GM23338 (cell line): ENCODE results near the gene ISCU. TPM values are rescaled to one million over a fixed set of nuclear protein-coding genes. Genes with fewer than 3 reads are reported as not detected.

Experiments used
- ATAC-seq: fragments of 200-7000 bp; cut with Tn5 transposase; 3 replicates; pipeline ENCODE4 v1.9.1; 2020
- DNase-seq: peaks from one replicate; pipeline ENCODE4 v3.0.0-alpha.2; 2015; ENCODE audit warnings: low spot score
- H2AFZ ChIP-seq: fragments of 200-600 bp; sonication (generic); 2 replicates; pipeline ENCODE4 v1.8.0; 2016; ENCODE audit warnings: antibody characterized with exemption, mild to moderate bottlenecking, moderate library complexity
- H3F3A ChIP-seq: fragments of 200-600 bp; sonication (generic); replicated peaks from 2 replicates; pipeline ENCODE4 v1.8.0; 2017; ENCODE audit warnings: antibody characterized with exemption, mixed run types, low read depth
- H3K27ac ChIP-seq: fragments of 200-600 bp; sonication (generic); 2 replicates; pipeline ENCODE4 v1.6.1; 2016; ENCODE audit warnings: low read depth
- H3K27me3 ChIP-seq: fragments of 200-600 bp; sonication (generic); 2 replicates; pipeline ENCODE4 v1.8.0; 2016; ENCODE audit warnings: mild to moderate bottlenecking, mixed run types, moderate library complexity; ENCODE audit not compliant: insufficient read depth
- H3K36me3 ChIP-seq: fragments of 200-600 bp; sonication (generic); 2 replicates; pipeline ENCODE4 v1.8.0; 2016; ENCODE audit warnings: mild to moderate bottlenecking; ENCODE audit not compliant: insufficient read depth
- H3K4me1 ChIP-seq: fragments of 200-600 bp; sonication (generic); 2 replicates; pipeline ENCODE4 v1.8.0; 2016; ENCODE audit warnings: mild to moderate bottlenecking, moderate library complexity; ENCODE audit not compliant: insufficient read depth
- H3K4me2 ChIP-seq: fragments of 200-600 bp; sonication (generic); 2 replicates; pipeline ENCODE4 v1.7.1; 2017; ENCODE audit warnings: mixed run types
- H3K4me3 ChIP-seq: fragments of 200-600 bp; sonication (generic); 2 replicates; pipeline ENCODE4 v1.6.1; 2016; ENCODE audit warnings: mixed run types
- H3K79me2 ChIP-seq: fragments of 200-600 bp; sonication (generic); replicated peaks from 2 replicates; pipeline ENCODE4 v1.8.0; 2017; ENCODE audit warnings: mild to moderate bottlenecking; ENCODE audit not compliant: insufficient read depth
- H3K9me2 ChIP-seq: fragments of 200-600 bp; sonication (generic); 2 replicates; pipeline ENCODE4 v1.8.0; 2017; ENCODE audit not compliant: insufficient read depth
- H4K20me1 ChIP-seq: fragments of 200-600 bp; sonication (generic); replicated peaks from 2 replicates; pipeline ENCODE4 v1.8.0; 2017; ENCODE audit warnings: mild to moderate bottlenecking; ENCODE audit not compliant: insufficient read depth
- H3K27ac Mint-ChIP-seq: 2 replicates; pipeline ENCODE4 v1.8.0; 2020; ENCODE audit warnings: inconsistent platforms, mild to moderate bottlenecking, moderate library complexity, mixed read lengths
- H3K27me3 Mint-ChIP-seq: 3 replicates; pipeline ENCODE4 v1.8.0; 2022; ENCODE audit warnings: low read depth, mild to moderate bottlenecking, moderate library complexity, mixed read lengths, inconsistent platforms; ENCODE audit not compliant: insufficient read depth, poor library complexity
- H3K36me3 Mint-ChIP-seq: 3 replicates; pipeline ENCODE4 v1.8.0; 2021; ENCODE audit warnings: low read depth, mild to moderate bottlenecking, inconsistent platforms, moderate library complexity, mixed read lengths
- H3K4me1 Mint-ChIP-seq: 3 replicates; pipeline ENCODE4 v1.8.0; 2020; ENCODE audit warnings: mild to moderate bottlenecking, inconsistent platforms, mixed read lengths
- H3K4me3 Mint-ChIP-seq: 3 replicates; pipeline ENCODE4 v1.8.0; 2021; ENCODE audit warnings: moderate library complexity, mild to moderate bottlenecking, inconsistent platforms, mixed read lengths
- H3K9me3 Mint-ChIP-seq: 3 replicates; pipeline ENCODE4 v1.8.0; 2020; ENCODE audit warnings: moderate library complexity, mild to moderate bottlenecking, inconsistent platforms, mixed read lengths
- EZH2 ChIP-seq: fragments of 200-600 bp; sonication (generic); IDR thresholded peaks from one replicate; pipeline ENCODE4 v1.8.0; 2017; ENCODE audit warnings: antibody characterized with exemption, mild to moderate bottlenecking, low read depth; ENCODE audit not compliant: unreplicated experiment
- NANOG ChIP-seq: IDR thresholded peaks from 2 replicates; pipeline ENCODE4 v1.6.1; 2016; ENCODE audit warnings: antibody characterized with exemption, borderline replicate concordance
- POLR2AphosphoS5 ChIP-seq: IDR thresholded peaks from 2 replicates; pipeline ENCODE4 v1.6.1; 2016; ENCODE audit warnings: antibody characterized with exemption, low read depth
- polyA plus RNA-seq: library from polyadenylated mRNA; unstranded; fragments of >200 nt; fragmentation: Nextera tagmentation; extraction: Ambion mirVana; gene quantifications from 2 replicates; pipeline ENCODE4 v1.2.1, GENCODE V29; 2016
- total RNA-seq: library from RNA; depleted of rRNA; stranded (reverse); fragments of >200 nt; shearing (Covaris generic); gene quantifications from 2 replicates; pipeline ENCODE4 v1.2.3, GENCODE V29; 2014
- TF ChIP-seq, protein P1 (sequence below): fragments of 250-450 bp; sonication (Bioruptor Pico); IDR thresholded peaks from 2 replicates; pipeline ENCODE4 v1.5.0; 2020; ENCODE audit warnings: mild to moderate bottlenecking, moderate library complexity
- TF ChIP-seq, protein P2 (sequence below): IDR thresholded peaks from one replicate; pipeline ENCODE4 v1.6.1; 2018; ENCODE audit warnings: antibody characterized with exemption; ENCODE audit not compliant: unreplicated experiment
- TF ChIP-seq, protein P3 (sequence below), 2 experiments: fragments of 200-600 bp in 1 of 2; sonication (generic) in 1 of 2; conservative IDR thresholded peaks; 2 replicates each; pipeline versions ENCODE4 v1.5.1 to v1.6.1; 2016 to 2017; ENCODE audit warnings: antibody characterized with exemption in 2 of 2, low read depth in 2 of 2, mild to moderate bottlenecking in 2 of 2, moderate library complexity in 1 of 2

ISCU gene
- total and polyA plus RNA-seq, 2 experiments from 2014 or later: 123 to 129 TPM

DNA sequence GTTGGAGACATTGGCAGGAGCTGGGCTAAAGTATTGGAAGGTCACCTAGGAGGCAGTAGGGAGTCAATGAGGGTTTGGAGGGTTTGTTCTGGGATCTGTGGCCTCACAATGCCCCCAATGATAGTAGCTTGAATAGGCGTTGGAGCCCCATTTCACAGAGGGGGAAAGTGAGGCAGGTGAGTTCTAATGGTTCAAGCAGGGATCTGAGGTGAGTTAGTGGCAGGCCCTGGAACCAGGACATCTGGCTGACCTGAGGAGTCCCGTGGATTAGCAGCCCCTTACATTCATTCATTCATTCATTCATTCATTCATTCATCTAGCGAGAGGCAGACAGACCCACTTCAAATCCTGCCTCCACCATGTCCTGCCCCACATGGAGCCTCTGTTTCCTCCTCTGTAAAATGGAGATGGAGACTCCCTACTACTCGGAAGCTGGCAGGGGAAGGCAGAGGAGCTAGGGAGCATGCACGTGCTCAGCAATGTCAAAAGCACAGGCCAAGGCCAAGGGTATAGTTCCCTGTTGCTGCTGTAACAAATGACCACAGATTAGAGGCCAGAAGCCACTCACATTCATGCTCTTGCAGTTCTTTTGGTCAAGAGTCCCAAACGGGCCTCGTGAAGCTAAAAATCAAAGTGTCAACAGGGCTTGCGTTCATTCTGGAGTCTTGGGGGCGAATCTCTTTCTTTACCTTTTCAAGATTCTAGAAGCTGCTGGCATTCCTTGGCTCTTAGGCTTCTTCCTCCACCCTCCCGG lies 37.7 kb downstream of the ISCU start (continued):
- TF ChIP-seq, protein P1, sequence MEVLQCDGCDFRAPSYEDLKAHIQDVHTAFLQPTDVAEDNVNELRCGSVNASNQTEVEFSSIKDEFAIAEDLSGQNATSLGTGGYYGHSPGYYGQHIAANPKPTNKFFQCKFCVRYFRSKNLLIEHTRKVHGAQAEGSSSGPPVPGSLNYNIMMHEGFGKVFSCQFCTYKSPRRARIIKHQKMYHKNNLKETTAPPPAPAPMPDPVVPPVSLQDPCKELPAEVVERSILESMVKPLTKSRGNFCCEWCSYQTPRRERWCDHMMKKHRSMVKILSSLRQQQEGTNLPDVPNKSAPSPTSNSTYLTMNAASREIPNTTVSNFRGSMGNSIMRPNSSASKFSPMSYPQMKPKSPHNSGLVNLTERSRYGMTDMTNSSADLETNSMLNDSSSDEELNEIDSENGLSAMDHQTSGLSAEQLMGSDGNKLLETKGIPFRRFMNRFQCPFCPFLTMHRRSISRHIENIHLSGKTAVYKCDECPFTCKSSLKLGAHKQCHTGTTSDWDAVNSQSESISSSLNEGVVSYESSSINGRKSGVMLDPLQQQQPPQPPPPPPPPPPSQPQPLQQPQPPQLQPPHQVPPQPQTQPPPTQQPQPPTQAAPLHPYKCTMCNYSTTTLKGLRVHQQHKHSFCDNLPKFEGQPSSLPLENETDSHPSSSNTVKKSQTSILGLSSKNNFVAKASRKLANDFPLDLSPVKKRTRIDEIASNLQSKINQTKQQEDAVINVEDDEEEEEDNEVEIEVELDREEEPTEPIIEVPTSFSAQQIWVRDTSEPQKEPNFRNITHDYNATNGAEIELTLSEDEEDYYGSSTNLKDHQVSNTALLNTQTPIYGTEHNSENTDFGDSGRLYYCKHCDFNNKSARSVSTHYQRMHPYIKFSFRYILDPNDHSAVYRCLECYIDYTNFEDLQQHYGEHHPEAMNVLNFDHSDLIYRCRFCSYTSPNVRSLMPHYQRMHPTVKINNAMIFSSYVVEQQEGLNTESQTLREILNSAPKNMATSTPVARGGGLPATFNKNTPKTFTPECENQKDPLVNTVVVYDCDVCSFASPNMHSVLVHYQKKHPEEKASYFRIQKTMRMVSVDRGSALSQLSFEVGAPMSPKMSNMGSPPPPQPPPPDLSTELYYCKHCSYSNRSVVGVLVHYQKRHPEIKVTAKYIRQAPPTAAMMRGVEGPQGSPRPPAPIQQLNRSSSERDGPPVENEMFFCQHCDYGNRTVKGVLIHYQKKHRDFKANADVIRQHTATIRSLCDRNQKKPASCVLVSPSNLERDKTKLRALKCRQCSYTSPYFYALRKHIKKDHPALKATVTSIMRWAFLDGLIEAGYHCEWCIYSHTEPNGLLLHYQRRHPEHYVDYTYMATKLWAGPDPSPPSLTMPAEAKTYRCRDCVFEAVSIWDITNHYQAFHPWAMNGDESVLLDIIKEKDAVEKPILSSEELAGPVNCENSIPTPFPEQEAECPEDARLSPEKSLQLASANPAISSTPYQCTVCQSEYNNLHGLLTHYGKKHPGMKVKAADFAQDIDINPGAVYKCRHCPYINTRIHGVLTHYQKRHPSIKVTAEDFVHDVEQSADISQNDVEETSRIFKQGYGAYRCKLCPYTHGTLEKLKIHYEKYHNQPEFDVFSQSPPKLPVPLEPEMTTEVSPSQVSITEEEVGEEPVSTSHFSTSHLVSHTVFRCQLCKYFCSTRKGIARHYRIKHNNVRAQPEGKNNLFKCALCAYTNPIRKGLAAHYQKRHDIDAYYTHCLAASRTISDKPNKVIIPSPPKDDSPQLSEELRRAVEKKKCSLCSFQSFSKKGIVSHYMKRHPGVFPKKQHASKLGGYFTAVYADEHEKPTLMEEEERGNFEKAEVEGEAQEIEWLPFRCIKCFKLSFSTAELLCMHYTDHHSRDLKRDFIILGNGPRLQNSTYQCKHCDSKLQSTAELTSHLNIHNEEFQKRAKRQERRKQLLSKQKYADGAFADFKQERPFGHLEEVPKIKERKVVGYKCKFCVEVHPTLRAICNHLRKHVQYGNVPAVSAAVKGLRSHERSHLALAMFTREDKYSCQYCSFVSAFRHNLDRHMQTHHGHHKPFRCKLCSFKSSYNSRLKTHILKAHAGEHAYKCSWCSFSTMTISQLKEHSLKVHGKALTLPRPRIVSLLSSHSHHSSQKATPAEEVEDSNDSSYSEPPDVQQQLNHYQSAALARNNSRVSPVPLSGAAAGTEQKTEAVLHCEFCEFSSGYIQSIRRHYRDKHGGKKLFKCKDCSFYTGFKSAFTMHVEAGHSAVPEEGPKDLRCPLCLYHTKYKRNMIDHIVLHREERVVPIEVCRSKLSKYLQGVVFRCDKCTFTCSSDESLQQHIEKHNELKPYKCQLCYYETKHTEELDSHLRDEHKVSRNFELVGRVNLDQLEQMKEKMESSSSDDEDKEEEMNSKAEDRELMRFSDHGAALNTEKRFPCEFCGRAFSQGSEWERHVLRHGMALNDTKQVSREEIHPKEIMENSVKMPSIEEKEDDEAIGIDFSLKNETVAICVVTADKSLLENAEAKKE (CRISPR knock-in tag): no peak
- TF ChIP-seq EZH2: no peak
- TF ChIP-seq NANOG: no peak
- TF ChIP-seq, protein P2, sequence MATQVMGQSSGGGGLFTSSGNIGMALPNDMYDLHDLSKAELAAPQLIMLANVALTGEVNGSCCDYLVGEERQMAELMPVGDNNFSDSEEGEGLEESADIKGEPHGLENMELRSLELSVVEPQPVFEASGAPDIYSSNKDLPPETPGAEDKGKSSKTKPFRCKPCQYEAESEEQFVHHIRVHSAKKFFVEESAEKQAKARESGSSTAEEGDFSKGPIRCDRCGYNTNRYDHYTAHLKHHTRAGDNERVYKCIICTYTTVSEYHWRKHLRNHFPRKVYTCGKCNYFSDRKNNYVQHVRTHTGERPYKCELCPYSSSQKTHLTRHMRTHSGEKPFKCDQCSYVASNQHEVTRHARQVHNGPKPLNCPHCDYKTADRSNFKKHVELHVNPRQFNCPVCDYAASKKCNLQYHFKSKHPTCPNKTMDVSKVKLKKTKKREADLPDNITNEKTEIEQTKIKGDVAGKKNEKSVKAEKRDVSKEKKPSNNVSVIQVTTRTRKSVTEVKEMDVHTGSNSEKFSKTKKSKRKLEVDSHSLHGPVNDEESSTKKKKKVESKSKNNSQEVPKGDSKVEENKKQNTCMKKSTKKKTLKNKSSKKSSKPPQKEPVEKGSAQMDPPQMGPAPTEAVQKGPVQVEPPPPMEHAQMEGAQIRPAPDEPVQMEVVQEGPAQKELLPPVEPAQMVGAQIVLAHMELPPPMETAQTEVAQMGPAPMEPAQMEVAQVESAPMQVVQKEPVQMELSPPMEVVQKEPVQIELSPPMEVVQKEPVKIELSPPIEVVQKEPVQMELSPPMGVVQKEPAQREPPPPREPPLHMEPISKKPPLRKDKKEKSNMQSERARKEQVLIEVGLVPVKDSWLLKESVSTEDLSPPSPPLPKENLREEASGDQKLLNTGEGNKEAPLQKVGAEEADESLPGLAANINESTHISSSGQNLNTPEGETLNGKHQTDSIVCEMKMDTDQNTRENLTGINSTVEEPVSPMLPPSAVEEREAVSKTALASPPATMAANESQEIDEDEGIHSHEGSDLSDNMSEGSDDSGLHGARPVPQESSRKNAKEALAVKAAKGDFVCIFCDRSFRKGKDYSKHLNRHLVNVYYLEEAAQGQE: no peak
- no peak for TF ChIP-seq POLR2AphosphoS5

DNA sequence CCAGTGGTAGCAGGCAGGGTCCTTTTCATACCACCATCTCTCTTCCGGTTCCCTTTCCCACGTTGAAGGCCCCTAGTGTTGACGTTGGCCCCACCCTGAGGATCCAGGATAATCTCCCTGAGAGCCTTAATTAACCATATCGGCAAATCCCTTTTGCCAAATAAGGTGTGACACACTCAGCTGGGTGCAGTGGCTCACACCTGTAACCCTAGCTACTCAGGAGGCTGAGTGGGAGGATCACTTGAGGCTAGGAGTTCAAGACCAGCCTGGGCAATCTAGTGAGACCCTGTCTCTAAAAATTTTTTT lies 38.3 kb downstream of the ISCU start:
- Mint-ChIP-seq H3K9me3 (no peaks in the 10 kb centered on the region), H3K4me1 (peaks cover 19% of the 10 kb centered on the region), H3K27me3 (peaks cover 5% of the 10 kb centered on the region), H3K27ac (no peak overlapping the region), H3K36me3 (no peaks in the 10 kb centered on the region), H3K4me3 (no peak overlapping the region)
- H3F3A ChIP-seq: 0 out of 2 replicates have a peak, but pooled peaks cover 2% of the 10 kb centered on the region
- no peak for ATAC-seq
- DNase-seq: no peak
- TF ChIP-seq, protein P3, sequence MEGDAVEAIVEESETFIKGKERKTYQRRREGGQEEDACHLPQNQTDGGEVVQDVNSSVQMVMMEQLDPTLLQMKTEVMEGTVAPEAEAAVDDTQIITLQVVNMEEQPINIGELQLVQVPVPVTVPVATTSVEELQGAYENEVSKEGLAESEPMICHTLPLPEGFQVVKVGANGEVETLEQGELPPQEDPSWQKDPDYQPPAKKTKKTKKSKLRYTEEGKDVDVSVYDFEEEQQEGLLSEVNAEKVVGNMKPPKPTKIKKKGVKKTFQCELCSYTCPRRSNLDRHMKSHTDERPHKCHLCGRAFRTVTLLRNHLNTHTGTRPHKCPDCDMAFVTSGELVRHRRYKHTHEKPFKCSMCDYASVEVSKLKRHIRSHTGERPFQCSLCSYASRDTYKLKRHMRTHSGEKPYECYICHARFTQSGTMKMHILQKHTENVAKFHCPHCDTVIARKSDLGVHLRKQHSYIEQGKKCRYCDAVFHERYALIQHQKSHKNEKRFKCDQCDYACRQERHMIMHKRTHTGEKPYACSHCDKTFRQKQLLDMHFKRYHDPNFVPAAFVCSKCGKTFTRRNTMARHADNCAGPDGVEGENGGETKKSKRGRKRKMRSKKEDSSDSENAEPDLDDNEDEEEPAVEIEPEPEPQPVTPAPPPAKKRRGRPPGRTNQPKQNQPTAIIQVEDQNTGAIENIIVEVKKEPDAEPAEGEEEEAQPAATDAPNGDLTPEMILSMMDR (conservative IDR thresholded peaks at IDR 0.05; ENCODE audit: low read depth in 2 of 2): no peak
- H3K79me2 ChIP-seq: no peaks in the 10 kb centered on the region
- H4K20me1 ChIP-seq: no peaks in the 10 kb centered on the region
- no peaks in the 10 kb centered on the region for H3K9me2 ChIP-seq
- H2AFZ ChIP-seq: no peak overlapping the region
- no peaks in the 10 kb centered on the region for H3K27me3 ChIP-seq
- no peak overlapping the region for H3K4me2 ChIP-seq
- H3K36me3 ChIP-seq: no peaks in the 10 kb centered on the region
- H3K27ac ChIP-seq: no peak overlapping the region
- no peak overlapping the region for H3K4me3 ChIP-seq
- H3K4me1 ChIP-seq: no peaks in the 10 kb centered on the region
